Ecto neural progenitor cell (in vitro differentiated cells): ENCODE data around the gene PTPRH.
A peak's percentile ranks its signal among the peaks of the same experiment; 100 is the strongest.

Experiments used
- DNase-seq: peaks from one replicate; pipeline ENCODE4 v3.0.0-alpha.2; 2018; ENCODE audit warnings: low spot score

PTPRH gene

GRCh38 chr19:55208880-55209692 is at the start of gene PTPRH:
Gene PTPRH, minus strand, starts transcription at chr19:55209501. Its CDS starts 68 bp downstream, at chr19:55209433.
- DNase-seq: no peak

GRCh38 chr19:55258476-55258827 is 49.2 kb upstream of the PTPRH start:
- DNase-seq: no peak

- DNase-seq: peak; percentile 59
Observed at GRCh38 chr19:55257461-55258420, 48.4 kb upstream of the PTPRH start.

- no peak for DNase-seq
Observed at GRCh38 chr19:55256562-55257460, 47.5 kb upstream of the PTPRH start.

- no peak for DNase-seq
Observed at GRCh38 chr19:55255618-55256423, 46.5 kb upstream of the PTPRH start.

- DNase-seq: no peak
Observed at GRCh38 chr19:55254625-55254977, 45.3 kb upstream of the PTPRH start.

GRCh38 chr19:55253842-55254624 is 44.7 kb upstream of the PTPRH start:
- no peak for DNase-seq

- DNase-seq: no peak
Observed at GRCh38 chr19:55252760-55253663, 43.7 kb upstream of the PTPRH start.

GRCh38 chr19:55251341-55252081 is 42.2 kb upstream of the PTPRH start:
- DNase-seq: no peak

- no peak for DNase-seq
Observed at GRCh38 chr19:55250262-55251036, 41.1 kb upstream of the PTPRH start.

- DNase-seq: no peak
Observed at GRCh38 chr19:55249841-55250240, 40.5 kb upstream of the PTPRH start.

- no peak for DNase-seq
Observed at GRCh38 chr19:55248704-55249103, 39.4 kb upstream of the PTPRH start.

GRCh38 chr19:55248166-55248675 is 38.9 kb upstream of the PTPRH start:
- DNase-seq: no peak

GRCh38 chr19:55247621-55248099 is 38.4 kb upstream of the PTPRH start:
- no peak for DNase-seq

- no peak for DNase-seq
Observed at GRCh38 chr19:55246462-55247451, 37.5 kb upstream of the PTPRH start.

- no peak for DNase-seq
Observed at GRCh38 chr19:55245236-55245904, 36.1 kb upstream of the PTPRH start.
